KMS-11 (cell line): Measurements from ENCODE around the gene FBXW8.

Experiments used
- H2AFZ ChIP-seq: fragments of 200-600 bp; sonication (generic); 2 replicates; pipeline ENCODE4 v1.6.1; 2016; ENCODE audit warnings: antibody characterized with exemption, mixed run types, low read depth
- H3K27ac ChIP-seq: fragments of 200-600 bp; sonication (generic); 2 replicates; pipeline ENCODE4 v1.6.1; 2016; ENCODE audit warnings: mild to moderate bottlenecking, mixed run types
- H3K27me3 ChIP-seq: fragments of 200-600 bp; sonication (generic); 2 replicates; pipeline ENCODE4 v1.6.1; 2017; ENCODE audit warnings: mild to moderate bottlenecking, low read depth, mixed run types, moderate library complexity; ENCODE audit not compliant: insufficient read depth
- H3K36me3 ChIP-seq: fragments of 200-600 bp; sonication (generic); 2 replicates; pipeline ENCODE4 v1.6.1; 2017; ENCODE audit warnings: mild to moderate bottlenecking, mixed run types; ENCODE audit not compliant: insufficient read depth
- H3K4me1 ChIP-seq: fragments of 200-600 bp; sonication (generic); 2 replicates; pipeline ENCODE4 v1.6.1; 2016; ENCODE audit warnings: mild to moderate bottlenecking, low read depth, mixed run types; ENCODE audit not compliant: poor library complexity, severe bottlenecking
- H3K4me2 ChIP-seq: fragments of 200-600 bp; sonication (generic); 2 replicates; pipeline ENCODE4 v1.7.0; 2016; ENCODE audit warnings: mild to moderate bottlenecking, mixed run types
- H3K4me3 ChIP-seq: fragments of 200-600 bp; sonication (generic); IDR thresholded peaks from 2 replicates; pipeline ENCODE4 v1.6.1; 2017; ENCODE audit warnings: low read depth, low read length, mixed read lengths; ENCODE audit not compliant: insufficient read depth
- H3K79me2 ChIP-seq: fragments of 200-600 bp; sonication (generic); 2 replicates; pipeline ENCODE4 v1.6.1; 2016; ENCODE audit warnings: low read depth, mixed run types; ENCODE audit not compliant: insufficient read depth
- H3K9ac ChIP-seq: fragments of 200-600 bp; sonication (generic); 2 replicates; pipeline ENCODE4 v1.6.1; 2016; ENCODE audit warnings: mild to moderate bottlenecking, mixed run types
- H4K20me1 ChIP-seq: fragments of 200-600 bp; sonication (generic); 2 replicates; pipeline ENCODE4 v1.6.1; 2016; ENCODE audit warnings: mild to moderate bottlenecking, mixed run types; ENCODE audit not compliant: insufficient read depth
- CTCF ChIP-seq: fragments of 200-600 bp; sonication (generic); conservative IDR thresholded peaks from 2 replicates; pipeline ENCODE4 v1.6.1; 2017; ENCODE audit warnings: low read depth, mild to moderate bottlenecking, antibody characterized with exemption, low read length, moderate library complexity, mixed read lengths

The FBXW8 gene

GRCh38 chr12:117046861-117047530, 136.2 kb downstream of the FBXW8 start:
- H3K27ac ChIP-seq = no peak overlapping the region
- no peak for TF ChIP-seq CTCF

GRCh38 chr12:117047810-117048584, 137.2 kb downstream of the FBXW8 start:
- TF ChIP-seq CTCF = no peak
- no peak overlapping the region for H3K4me3 ChIP-seq
- H4K20me1 ChIP-seq = no peaks in the 10 kb centered on the region
- H2AFZ ChIP-seq = no peak overlapping the region
- H3K4me2 ChIP-seq = no peak overlapping the region
- H3K4me1 ChIP-seq = no peaks in the 10 kb centered on the region
- no peaks in the 10 kb centered on the region for H3K79me2 ChIP-seq
- H3K9ac ChIP-seq = no peak overlapping the region
- H3K27me3 ChIP-seq = no peaks in the 10 kb centered on the region
- no peak overlapping the region for H3K27ac ChIP-seq
- H3K36me3 ChIP-seq = no peaks in the 10 kb centered on the region

More at GRCh38 chr12:117046861-117047530, 136.2 kb downstream of the FBXW8 start:
- Histone ChIP-seq H4K20me1 (no peaks in the 10 kb centered on the region), H3K4me2 (no peak overlapping the region), H2AFZ (no peak overlapping the region), H3K36me3 (no peaks in the 10 kb centered on the region), H3K4me1 (no peaks in the 10 kb centered on the region), H3K4me3 (no peak overlapping the region), H3K9ac (no peak overlapping the region), H3K27me3 (no peaks in the 10 kb centered on the region), H3K79me2 (no peaks in the 10 kb centered on the region)

- H3K4me2 ChIP-seq = no peak overlapping the region
- H3K4me3 ChIP-seq = no peak overlapping the region
- no peak overlapping the region for H3K9ac ChIP-seq
- no peaks in the 10 kb centered on the region for H3K79me2 ChIP-seq
- no peaks in the 10 kb centered on the region for H3K36me3 ChIP-seq
- H4K20me1 ChIP-seq = no peaks in the 10 kb centered on the region
- H2AFZ ChIP-seq = no peak overlapping the region
- no peaks in the 10 kb centered on the region for H3K4me1 ChIP-seq
- H3K27ac ChIP-seq = no peak overlapping the region
- no peak for TF ChIP-seq CTCF
- no peaks in the 10 kb centered on the region for H3K27me3 ChIP-seq
These were observed 137.8 kb downstream of the FBXW8 start for GRCh38 chr12:117048585-117048904.

GRCh38 chr12:117049295-117049694, 138.5 kb downstream of the FBXW8 start:
- H3K4me3 ChIP-seq = no peak overlapping the region
- H2AFZ ChIP-seq = no peak overlapping the region
- H3K27me3 ChIP-seq = no peaks in the 10 kb centered on the region
- H3K27ac ChIP-seq = no peak overlapping the region
- H3K9ac ChIP-seq = no peak overlapping the region
- H3K79me2 ChIP-seq = no peaks in the 10 kb centered on the region
- no peaks in the 10 kb centered on the region for H4K20me1 ChIP-seq
- H3K4me1 ChIP-seq = no peaks in the 10 kb centered on the region
- TF ChIP-seq CTCF = no peak
- H3K4me2 ChIP-seq = no peak overlapping the region
- H3K36me3 ChIP-seq = no peaks in the 10 kb centered on the region
